Measurements from ENCODE around the gene LONP2. TPM values are rescaled to one million over a fixed set of nuclear protein-coding genes. Genes with fewer than 3 reads are reported as not detected.

Gene LONP2
- total RNA-seq, 1 donor from 2014 or later, result 67.8 TPM

- Histone ChIP-seq H3K4me1 (peaks cover 78% of the 10 kb centered on the region), H3K4me3 (peak overlapping the region; percentile 75), H3K9me3 (replicated peaks) (no peaks in the 10 kb centered on the region), H3K36me3 (peaks cover 10% of the 10 kb centered on the region), H3K27me3 (ENCODE audit: low read depth) (no peaks in the 10 kb centered on the region), H3K27ac (replicated peaks) (peak overlapping the region; percentile 92)
- DNase-seq, result no peak
- intact Hi-C loops (cut with micrococcal nuclease), result no loop called here
- no peak for TF ChIP-seq CTCF (IDR thresholded peaks at IDR 0.05; ENCODE audit: borderline replicate concordance)
These were observed 121.0 kb downstream of the LONP2 start for GRCh38 chr16:48365025-48365600.

DNA sequence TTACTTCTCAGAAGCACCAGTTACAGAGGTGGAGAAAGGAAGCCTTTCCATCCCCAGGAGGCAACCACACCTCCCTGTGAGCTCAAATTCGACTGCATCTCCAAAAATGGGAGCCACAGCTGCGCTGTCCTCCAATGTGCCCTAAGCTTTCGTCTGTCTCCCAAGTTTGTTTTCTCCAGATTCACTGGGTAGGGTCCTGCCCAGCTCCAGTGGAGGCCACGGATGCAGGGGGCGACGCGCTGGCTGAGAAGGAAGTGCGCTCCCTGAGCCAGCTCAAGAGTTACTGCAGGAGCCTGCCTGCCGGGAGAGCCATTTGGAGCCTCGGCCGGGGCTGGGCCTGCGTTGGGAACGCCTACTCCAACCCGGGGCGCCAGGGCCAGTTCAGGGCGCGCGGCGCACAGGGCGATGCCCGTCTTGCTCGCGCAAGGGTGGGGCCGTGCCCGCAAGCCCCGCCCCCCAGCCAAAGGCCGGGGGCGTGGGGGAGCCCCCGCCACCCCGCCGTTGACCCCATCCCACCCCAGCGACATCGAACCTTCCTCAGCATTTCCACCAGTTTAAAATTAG, 121.6 kb downstream of the LONP2 start:
- Histone ChIP-seq H3K36me3 (peaks cover 10% of the 10 kb centered on the region), H3K9me3 (replicated peaks) (no peaks in the 10 kb centered on the region), H3K4me1 (peaks cover 83% of the 10 kb centered on the region), H3K27me3 (ENCODE audit: low read depth) (no peaks in the 10 kb centered on the region), H3K27ac (replicated peaks) (peak overlapping the region; percentile 92), H3K4me3 (peak overlapping the region; percentile 75)
- peak; percentile 18 for TF ChIP-seq CTCF (IDR thresholded peaks at IDR 0.05; ENCODE audit: borderline replicate concordance)
- intact Hi-C loops (cut with micrococcal nuclease), result no loop called here
- DNase-seq, result peak; percentile 92

DNA sequence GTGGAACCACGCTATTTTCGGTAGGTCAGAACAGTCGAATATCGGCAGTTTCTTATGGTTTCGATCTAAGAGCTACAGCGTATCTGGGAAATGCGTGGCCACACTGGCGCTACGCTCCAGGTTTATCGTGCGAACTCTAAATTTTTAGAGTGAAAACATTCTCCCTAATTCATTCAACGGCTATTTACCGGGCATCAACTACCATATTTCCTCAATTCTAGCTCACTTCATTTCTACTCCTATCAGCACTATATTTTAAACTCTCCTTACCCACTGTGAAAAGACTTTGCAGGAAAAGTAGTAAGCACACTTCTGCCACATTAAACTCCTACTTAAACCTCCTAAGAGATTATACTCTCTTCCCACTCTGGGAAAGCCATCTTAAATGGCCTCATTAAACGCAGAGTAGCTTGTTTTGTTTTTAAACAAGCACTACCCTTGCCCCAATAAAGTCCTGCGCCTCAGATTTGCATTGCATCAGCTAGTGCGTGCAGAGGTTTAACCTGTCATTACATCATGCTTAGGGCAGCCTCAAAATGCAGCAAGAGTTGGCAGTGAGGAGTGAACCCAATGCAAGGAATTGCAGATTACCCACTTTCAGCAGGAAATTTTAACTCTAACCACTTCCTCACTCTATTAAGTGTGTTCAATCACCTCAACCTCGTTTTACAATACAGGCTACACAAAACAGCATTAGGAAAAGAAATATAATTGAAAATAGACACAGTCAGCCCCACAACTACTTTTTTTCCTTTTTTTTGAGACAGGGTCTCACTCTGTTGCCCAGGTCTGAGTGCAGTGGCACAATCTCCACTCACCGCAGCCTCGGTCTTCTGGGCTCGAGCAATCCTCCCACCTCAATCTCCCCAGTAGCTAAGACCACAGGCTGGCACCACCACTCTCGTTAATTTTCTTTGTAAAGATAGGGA, 122.3 kb downstream of the LONP2 start:
- Histone ChIP-seq H3K27me3 (ENCODE audit: low read depth) (no peaks in the 10 kb centered on the region), H3K36me3 (peaks cover 10% of the 10 kb centered on the region), H3K4me1 (peaks cover 91% of the 10 kb centered on the region), H3K4me3 (peak overlapping the region; percentile 75), H3K9me3 (replicated peaks) (no peaks in the 10 kb centered on the region), H3K27ac (replicated peaks) (peak overlapping the region; percentile 92)
- DNase-seq, result no peak
- intact Hi-C loops (cut with micrococcal nuclease), result no loop called here
- TF ChIP-seq CTCF (IDR thresholded peaks at IDR 0.05; ENCODE audit: borderline replicate concordance), result no peak

GRCh38 chr16:48367441-48368049, 123.4 kb downstream of the LONP2 start:
- intact Hi-C loops (cut with micrococcal nuclease), result no loop called here
- no peak overlapping the region for H3K4me3 ChIP-seq
- no peaks in the 10 kb centered on the region for H3K27me3 ChIP-seq (ENCODE audit: low read depth)
- no peaks in the 10 kb centered on the region for H3K9me3 ChIP-seq (replicated peaks)
- no peaks in the 10 kb centered on the region for H3K36me3 ChIP-seq
- no peak for TF ChIP-seq CTCF (IDR thresholded peaks at IDR 0.05; ENCODE audit: borderline replicate concordance)
- no peak for DNase-seq
- H3K27ac ChIP-seq (replicated peaks), result peak overlapping the region; percentile 92
- H3K4me1 ChIP-seq, result peaks cover 93% of the 10 kb centered on the region

DNA sequence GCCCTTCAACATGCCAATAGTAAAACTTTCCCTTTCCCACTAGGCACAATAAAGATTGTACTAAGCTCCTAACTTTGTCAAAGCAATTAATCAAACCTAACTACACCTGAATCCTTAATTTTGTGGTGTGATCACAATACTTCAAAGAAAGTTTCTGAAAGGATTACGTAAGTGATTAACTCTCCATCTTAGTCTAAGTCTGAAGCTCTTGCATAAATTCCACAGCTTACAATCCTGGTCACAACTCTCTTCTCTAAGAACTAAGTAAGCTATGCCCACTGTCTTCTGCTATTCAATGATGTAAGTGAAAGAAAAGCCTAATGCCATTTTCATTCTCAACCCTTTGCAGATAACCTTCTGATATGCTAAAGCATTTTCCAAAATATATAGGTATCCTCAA, 125.7 kb downstream of the LONP2 start:
- H3K4me3 ChIP-seq, result no peak overlapping the region
- H3K27me3 ChIP-seq (ENCODE audit: low read depth), result no peaks in the 10 kb centered on the region
- H3K27ac ChIP-seq (replicated peaks), result no peak overlapping the region
- no peaks in the 10 kb centered on the region for H3K9me3 ChIP-seq (replicated peaks)
- peaks cover 93% of the 10 kb centered on the region for H3K4me1 ChIP-seq
- intact Hi-C loops (cut with micrococcal nuclease), result no loop called here
- no peak for TF ChIP-seq CTCF (IDR thresholded peaks at IDR 0.05; ENCODE audit: borderline replicate concordance)
- H3K36me3 ChIP-seq, result no peaks in the 10 kb centered on the region
- no peak for DNase-seq
